Left hindlimb (tissue), 1 donor: Measurements from ENCODE around the gene SHF.
"Not testable (repeated sequence)": the region's sequence is repeated elsewhere in the genome, so short reads cannot be mapped to it uniquely, and the experiment has no call there.

Experiments
- DNase-seq: peaks from one replicate; pipeline ENCODE4 v3.0.0-alpha.2; 2018

The SHF gene, protein sequence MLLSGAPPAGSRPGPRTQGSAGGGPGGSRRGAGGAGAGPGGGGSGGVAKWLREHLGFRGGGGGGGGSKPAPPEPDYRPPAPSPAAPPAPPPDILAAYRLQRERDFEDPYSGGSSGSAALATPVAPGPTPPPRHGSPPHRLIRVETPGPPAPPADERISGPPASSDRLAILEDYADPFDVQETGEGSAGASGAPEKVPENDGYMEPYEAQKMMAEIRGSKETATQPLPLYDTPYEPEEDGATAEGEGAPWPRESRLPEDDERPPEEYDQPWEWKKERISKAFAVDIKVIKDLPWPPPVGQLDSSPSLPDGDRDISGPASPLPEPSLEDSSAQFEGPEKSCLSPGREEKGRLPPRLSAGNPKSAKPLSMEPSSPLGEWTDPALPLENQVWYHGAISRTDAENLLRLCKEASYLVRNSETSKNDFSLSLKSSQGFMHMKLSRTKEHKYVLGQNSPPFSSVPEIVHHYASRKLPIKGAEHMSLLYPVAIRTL

GRCh38 chr15:45187894-45188830, at the start of gene SHF:
Gene SHF, minus strand, starts transcription at chr15:45187966. Its CDS starts 15 bp downstream, at chr15:45187951.
- peak; percentile 82 for DNase-seq

DNA sequence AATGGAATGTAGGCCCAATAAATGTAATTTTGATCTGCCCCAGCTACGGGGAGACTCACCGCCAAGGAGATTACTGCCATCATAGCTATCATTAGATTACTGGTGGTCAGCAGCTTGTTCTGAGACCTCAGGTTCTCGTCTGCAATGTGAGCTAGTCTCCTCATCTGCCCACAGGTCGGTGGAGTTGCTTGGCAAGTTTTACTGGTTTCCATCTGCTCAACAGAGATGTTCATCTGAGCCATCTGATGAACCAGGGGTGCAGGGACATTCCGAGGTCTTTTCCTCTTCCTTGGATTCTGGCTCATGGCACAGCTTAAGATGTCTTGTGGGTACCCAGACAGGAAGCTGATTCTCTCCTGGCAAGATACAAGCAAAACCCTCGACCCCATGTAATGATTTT, 49.0 kb upstream of the SHF start:
- DNase-seq = not testable (repeated sequence)

- DNase-seq = no peak
Observed at GRCh38 chr15:45234562-45235235, 46.9 kb upstream of the SHF start.

- no peak for DNase-seq
Observed at GRCh38 chr15:45231864-45232562, 44.2 kb upstream of the SHF start.

DNA sequence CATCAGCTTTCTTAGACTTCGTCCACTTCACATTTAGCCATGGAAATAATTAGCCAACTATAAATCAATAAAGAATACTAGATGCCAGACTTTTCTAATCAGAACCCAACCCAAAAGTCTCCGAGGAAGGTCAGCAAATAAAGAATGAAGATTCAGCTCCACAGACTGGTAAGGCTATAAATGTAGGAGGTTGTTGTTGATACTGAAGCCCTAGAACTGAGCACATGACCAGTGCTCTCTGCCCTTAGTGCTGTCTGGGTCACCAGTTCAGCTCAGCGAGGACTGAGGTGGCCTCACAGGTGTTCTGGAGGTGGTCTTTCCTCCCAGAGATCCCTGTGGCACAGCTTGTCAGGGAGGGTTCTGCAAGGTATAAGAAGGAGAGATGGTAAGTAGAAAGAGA, 43.4 kb upstream of the SHF start:
- DNase-seq = no peak

- DNase-seq = no peak
Observed at GRCh38 chr15:45230245-45230965, 42.6 kb upstream of the SHF start.

DNA sequence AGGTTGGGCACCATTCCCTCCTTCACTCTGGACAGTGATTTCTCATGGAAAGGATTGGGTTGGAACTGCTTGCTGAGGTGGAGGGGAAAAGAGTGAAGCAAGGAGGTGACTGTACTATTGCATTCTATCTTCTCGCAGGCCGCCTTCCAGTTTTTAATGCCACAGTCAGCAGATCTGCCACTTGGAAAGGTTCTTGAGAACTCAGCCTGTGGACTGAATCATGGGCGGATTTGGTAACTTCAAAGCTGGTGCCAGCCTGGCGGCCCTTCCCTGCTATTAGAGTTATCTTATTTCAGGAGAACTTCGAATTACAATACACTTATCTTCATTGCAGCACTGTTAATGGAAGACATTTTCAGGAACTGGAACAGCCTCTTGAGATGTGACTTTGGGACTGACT, 41.2 kb upstream of the SHF start:
- DNase-seq = no peak

DNA sequence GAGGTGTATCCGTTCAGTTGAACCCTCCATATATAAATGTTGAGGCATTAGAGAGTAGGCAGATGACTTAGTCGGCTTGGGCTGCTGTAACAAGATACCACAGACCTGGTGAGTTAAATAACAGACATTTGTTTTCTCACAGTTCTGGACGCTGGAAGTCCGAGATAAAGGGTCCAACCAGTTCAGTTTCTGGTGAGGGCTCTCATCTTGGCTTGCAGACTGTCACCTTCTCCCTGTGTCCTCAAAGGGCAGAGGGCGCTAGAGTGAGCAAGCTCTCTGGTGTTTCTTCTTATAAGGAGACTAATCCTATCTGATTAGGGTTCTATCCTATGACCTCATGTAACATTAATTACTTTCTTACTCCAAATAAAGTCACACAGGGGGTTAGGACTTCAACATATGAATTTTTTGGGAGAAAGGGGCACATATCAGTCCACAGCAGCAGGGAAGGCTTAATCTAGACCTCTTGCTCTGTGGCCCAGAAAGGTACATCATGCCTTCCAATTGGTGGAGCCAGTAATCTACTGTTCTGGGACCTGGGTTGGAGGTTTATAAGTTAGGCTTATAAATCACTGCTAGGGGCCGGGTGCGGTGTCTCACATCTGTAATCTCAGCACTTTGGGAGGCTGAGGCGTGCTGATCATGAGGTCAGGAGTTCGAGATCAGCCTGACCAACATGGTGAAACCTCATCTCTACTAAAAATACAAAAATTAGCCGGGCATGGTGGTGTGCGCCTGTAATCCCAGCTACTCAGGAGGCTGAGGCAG, 37.9 kb upstream of the SHF start:
- no peak for DNase-seq

GRCh38 chr15:45224621-45225217, 37.0 kb upstream of the SHF start:
- DNase-seq = no peak

DNA sequence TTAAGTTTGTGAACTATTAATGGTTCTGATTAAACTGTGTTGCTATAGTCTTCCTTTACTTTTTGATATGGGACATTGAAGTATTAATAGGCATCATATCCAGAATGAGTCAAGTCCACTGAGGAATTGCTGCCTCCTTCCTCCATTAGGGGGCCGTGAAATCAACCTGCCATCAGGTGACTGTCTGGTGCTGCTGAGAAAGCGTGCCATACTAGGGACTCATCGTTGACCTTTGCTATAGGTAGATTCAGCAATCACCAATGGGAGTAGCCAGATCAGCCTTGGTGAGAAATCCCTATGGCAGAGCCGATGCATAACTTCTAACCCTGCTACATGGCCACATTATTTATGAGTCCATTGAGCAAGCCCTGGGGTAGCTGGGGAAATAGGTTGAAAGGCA, 34.2 kb upstream of the SHF start:
- DNase-seq = no peak

DNA sequence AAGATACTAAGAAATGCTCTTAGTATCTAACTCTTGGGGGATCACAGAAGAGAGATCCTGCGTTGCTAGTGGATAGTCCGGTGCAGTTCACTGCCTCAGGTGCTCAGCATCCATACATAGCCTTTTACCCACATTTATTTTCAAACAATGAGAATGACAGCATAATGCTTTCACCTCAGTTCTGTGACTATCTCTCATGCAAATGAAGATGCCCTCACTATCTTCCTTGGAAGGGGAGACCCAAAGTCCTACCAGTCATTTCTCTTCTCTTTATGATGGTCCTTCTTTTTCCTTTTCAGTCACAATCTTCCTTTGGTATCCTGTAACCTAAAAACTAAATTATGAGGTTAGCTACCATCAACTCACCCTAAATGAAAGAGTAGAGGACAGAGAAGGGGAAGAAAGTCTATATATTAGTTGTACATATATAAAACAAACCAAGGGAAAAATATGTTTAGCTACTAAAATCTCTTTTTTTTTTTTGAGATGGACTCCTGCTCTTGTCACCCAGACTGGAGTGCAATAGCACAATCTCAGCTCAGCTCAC, 33.4 kb upstream of the SHF start:
- no peak for DNase-seq

GRCh38 chr15:45212493-45212892, 24.7 kb upstream of the SHF start:
- no peak for DNase-seq

DNA sequence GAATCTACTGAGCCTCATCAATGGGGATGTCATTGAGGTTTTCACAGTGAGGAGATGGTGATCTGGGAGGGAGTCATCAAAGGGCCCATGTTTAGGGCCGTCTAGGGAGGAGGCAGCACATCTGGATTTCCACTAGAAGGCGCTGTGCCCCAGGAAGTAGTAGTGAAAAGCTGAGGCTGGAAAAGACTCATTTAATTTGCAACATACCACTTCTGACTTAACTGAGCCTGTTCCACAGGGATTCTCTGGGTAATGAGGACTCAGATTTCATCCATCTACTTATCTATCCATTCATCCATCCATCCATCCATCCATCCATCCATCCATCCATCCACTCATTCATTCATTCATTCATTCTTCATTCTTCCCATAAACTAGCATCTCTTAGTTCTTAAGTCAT, 17.4 kb upstream of the SHF start:
- peak; percentile 40 for DNase-seq

GRCh38 chr15:45203182-45203581, 15.4 kb upstream of the SHF start:
- no peak for DNase-seq

GRCh38 chr15:45201869-45202268, 14.1 kb upstream of the SHF start:
- DNase-seq = no peak

DNA sequence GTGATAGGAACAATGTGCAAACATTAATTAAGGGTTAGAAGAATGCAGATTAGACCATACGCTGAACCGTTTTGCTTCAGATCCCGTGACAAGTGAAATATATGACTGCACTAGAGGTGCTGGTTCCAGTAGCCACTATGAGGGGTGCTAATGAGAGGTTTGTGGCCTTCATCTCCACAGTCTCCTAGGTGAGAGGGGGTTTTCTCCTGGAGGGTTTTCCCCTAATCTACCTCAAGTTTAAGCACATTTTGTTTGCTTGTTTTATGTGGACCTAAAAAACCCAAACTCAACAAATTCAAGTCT, 13.7 kb upstream of the SHF start:
- DNase-seq = no peak

GRCh38 chr15:45200799-45201556, 13.2 kb upstream of the SHF start:
- DNase-seq = peak; percentile 91

GRCh38 chr15:45200001-45200798, 12.4 kb upstream of the SHF start:
- peak; percentile 97 for DNase-seq
